ENCODE measurements around the gene DNAJB9. TPM values are rescaled to one million over a fixed set of nuclear protein-coding genes. Genes with fewer than 3 reads are reported as not detected.
A peak's percentile ranks its signal among the peaks of the same experiment; 100 is the strongest.

The DNAJB9 gene
- total RNA-seq, 4 donors from 2014 or later: 16.7 to 23.3 (median 17.5) TPM

DNA sequence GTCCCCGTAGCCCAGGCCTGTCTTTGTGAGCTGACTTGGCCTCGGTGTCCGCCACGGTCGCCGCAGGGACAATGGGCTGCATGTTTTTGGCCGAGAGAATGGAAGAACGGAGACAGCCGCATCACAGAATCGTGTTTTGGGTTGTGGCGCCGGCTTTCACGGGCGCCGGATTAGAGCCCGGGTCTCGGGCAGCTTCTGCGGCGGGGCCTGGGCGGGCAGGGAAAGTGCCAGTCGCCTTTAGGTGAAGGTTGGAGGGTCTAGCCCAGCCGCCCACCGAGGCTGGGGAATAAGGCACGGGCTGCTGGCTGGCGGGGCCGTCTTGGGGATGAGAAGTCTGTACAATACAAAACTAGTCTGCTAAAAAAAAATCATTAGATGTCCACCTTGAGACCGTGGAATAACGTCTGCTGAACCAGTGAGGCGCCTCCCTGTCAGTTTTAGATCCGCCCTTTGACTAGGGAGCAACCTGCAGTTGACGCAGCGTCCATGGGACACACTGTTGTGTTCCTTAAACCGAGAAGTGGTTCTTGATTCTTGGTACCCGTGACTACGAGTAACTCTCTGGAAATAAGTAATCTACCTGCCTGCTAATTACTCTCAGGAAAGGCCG lies 577 bp downstream of the DNAJB9 start:
- no peak for DNase-seq
- H3K9me3 ChIP-seq: no peaks in the 10 kb centered on the region
- H3K4me3 ChIP-seq: peak overlapping the region; percentile 80 to 88 (median 80)
- intact Hi-C loops (cut with DNase I): no loop called here
- H3K4me1 ChIP-seq: peaks cover 0 to 38% (median 12%) of the 10 kb centered on the region in 3 donors
- TF ChIP-seq POLR2A (IDR thresholded peaks at IDR 0.05): peak in 1 of 4 donors; percentile 51
- TF ChIP-seq, protein P1, sequence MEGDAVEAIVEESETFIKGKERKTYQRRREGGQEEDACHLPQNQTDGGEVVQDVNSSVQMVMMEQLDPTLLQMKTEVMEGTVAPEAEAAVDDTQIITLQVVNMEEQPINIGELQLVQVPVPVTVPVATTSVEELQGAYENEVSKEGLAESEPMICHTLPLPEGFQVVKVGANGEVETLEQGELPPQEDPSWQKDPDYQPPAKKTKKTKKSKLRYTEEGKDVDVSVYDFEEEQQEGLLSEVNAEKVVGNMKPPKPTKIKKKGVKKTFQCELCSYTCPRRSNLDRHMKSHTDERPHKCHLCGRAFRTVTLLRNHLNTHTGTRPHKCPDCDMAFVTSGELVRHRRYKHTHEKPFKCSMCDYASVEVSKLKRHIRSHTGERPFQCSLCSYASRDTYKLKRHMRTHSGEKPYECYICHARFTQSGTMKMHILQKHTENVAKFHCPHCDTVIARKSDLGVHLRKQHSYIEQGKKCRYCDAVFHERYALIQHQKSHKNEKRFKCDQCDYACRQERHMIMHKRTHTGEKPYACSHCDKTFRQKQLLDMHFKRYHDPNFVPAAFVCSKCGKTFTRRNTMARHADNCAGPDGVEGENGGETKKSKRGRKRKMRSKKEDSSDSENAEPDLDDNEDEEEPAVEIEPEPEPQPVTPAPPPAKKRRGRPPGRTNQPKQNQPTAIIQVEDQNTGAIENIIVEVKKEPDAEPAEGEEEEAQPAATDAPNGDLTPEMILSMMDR (IDR thresholded peaks at IDR 0.05): no peak
- no peaks in the 10 kb centered on the region for H3K27me3 ChIP-seq
- H3K36me3 ChIP-seq: peaks cover 0 to 32% (median 0%) of the 10 kb centered on the region in 3 donors
- H3K27ac ChIP-seq: peak overlapping the region; percentile 95 to 99 (median 96)
- 0% methylated on average over 4 to 23 of the region's 36 CpGs for WGBS, 2 donors

DNA sequence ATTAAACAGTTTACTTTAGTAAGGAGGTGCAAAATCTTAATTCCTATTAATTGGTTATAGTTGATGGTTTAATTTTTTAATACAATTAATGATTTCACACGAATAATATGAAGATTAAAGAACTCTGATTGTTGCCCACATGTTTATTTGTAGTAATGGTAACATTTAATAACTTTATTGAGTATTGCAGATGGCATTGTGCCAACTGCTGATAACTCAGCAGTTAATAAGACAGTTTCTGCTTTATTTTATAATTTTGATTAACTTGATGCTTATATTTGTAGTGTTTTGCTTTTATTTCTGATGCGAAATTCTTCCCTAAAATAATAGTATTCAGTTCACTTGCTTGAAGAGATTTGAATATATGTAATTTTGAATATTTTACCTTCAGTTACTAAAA lies 2.8 kb downstream of the DNAJB9 start:
- no peak for TF ChIP-seq POLR2A (IDR thresholded peaks at IDR 0.05)
- TF ChIP-seq, protein P1 (IDR thresholded peaks at IDR 0.05): no peak
- Histone ChIP-seq H3K4me1 (peaks cover 0 to 36% (median 12%) of the 10 kb centered on the region in 3 donors), H3K27me3 (no peaks in the 10 kb centered on the region), H3K9me3 (no peaks in the 10 kb centered on the region), H3K4me3 (no peak overlapping the region), H3K36me3 (peaks cover 0 to 27% (median 0%) of the 10 kb centered on the region in 3 donors), H3K27ac (no peak overlapping the region)
- 89 to 95% methylated on average over 2 of the region's 2 CpGs for WGBS, 2 donors
- intact Hi-C loops (cut with DNase I): no loop called here
- no peak for DNase-seq

DNA sequence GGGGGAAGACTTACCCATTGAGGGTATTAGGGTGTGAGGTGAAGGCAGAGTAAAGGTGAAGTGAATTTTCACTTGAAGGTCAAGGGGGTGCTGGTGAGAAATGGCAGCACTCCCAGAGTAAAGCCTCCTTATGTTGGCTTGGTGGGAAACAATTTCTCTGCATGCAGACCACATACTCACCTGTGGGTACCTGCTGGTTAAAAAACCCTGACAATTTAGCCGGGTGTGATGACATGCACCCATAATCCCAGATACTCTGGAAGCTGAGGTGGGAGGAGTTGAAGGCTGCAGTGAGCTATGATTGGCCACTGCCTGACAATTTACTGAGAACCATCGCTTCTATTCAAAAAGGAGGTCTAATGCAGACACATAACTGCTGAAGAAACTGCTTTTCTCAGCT lies 5.5 kb downstream of the DNAJB9 start:
- Histone ChIP-seq H3K4me3 (no peak overlapping the region), H3K9me3 (peaks cover 0 to 11% (median 0%) of the 10 kb centered on the region in 3 donors), H3K27me3 (no peaks in the 10 kb centered on the region), H3K27ac (no peak overlapping the region), H3K4me1 (peaks cover 0 to 17% (median 6%) of the 10 kb centered on the region in 3 donors), H3K36me3 (peaks cover 0 to 43% (median 3%) of the 10 kb centered on the region in 3 donors)
- no peak for DNase-seq
- 93 to 97% methylated on average over 2 of the region's 2 CpGs for WGBS, 2 donors
- TF ChIP-seq, protein P1 (IDR thresholded peaks at IDR 0.05): no peak
- TF ChIP-seq POLR2A (IDR thresholded peaks at IDR 0.05): no peak
- intact Hi-C loops (cut with DNase I): no loop called here

DNA sequence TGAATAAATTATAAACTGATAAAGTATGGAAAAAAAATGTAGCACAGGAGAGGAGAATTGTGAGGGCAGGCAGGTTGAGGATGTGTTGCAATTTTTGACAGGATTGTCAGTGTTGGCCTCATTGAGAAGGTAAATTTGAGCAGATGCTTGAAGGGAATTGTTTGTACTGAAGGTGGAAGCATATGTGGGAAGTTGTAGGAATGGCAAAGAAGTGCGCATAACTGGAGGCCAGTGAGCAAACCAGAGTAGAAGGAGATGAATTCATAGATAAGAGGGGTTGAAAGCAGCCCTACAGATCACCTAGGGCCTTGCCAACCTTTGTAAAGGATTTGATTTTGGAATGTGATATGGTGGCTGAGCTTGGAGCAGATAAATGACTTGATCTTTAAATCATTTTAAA lies 6.4 kb downstream of the DNAJB9 start:
- H3K4me3 ChIP-seq: no peak overlapping the region
- 87 to 92% methylated on average over 1 of the region's 1 CpG for WGBS, 2 donors
- H3K36me3 ChIP-seq: peaks cover 0 to 45% (median 3%) of the 10 kb centered on the region in 3 donors
- intact Hi-C loops (cut with DNase I): no loop called here
- TF ChIP-seq, protein P1 (IDR thresholded peaks at IDR 0.05): no peak
- no peak for TF ChIP-seq POLR2A (IDR thresholded peaks at IDR 0.05)
- no peak overlapping the region for H3K27ac ChIP-seq
- peaks cover 0 to 11% (median 6%) of the 10 kb centered on the region in 3 donors for H3K4me1 ChIP-seq
- H3K9me3 ChIP-seq: peaks cover 0 to 12% (median 0%) of the 10 kb centered on the region in 3 donors
- DNase-seq: no peak
- H3K27me3 ChIP-seq: no peaks in the 10 kb centered on the region

DNA sequence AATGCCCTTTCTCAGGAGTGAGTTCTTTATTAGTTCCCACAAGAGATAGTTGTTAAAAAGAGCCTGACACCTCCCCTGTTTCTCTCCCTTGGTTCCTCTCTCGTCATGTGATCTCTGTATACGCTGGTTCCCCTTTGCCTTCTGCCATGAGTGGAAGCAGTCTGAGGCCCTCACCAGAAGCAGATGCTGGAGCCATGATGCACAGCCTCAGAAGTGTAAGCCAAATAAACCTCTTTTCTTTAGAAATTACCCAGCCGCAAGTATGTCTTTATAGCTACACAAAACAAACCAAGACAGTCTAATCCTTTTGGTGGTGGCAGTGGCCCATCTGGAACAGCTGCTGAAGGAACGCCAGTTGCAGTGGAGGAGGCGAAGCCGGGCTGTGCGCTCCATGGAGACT lies 9.3 kb downstream of the DNAJB9 start:
- TF ChIP-seq POLR2A (IDR thresholded peaks at IDR 0.05): no peak
- peaks cover 0 to 32% (median 3%) of the 10 kb centered on the region in 3 donors for H3K36me3 ChIP-seq
- intact Hi-C loops (cut with DNase I): no loop called here
- H3K27ac ChIP-seq: no peak overlapping the region
- H3K4me3 ChIP-seq: no peak overlapping the region
- 93 to 95% methylated on average over 4 to 7 of the region's 7 CpGs for WGBS, 2 donors
- no peaks in the 10 kb centered on the region for H3K4me1 ChIP-seq
- no peak for DNase-seq
- no peaks in the 10 kb centered on the region for H3K27me3 ChIP-seq
- H3K9me3 ChIP-seq: peaks cover 0 to 12% (median 0%) of the 10 kb centered on the region in 3 donors
